Cerebellar nuclear complex (tissue), 1 donor: ENCODE data around the gene FAM107B.

Experiments
- DNase-seq, 2 experiments: peaks; one replicate each; lab custom pipeline; 2025; lab: John Stamatoyannopoulos, UW

Gene FAM107B

DNA sequence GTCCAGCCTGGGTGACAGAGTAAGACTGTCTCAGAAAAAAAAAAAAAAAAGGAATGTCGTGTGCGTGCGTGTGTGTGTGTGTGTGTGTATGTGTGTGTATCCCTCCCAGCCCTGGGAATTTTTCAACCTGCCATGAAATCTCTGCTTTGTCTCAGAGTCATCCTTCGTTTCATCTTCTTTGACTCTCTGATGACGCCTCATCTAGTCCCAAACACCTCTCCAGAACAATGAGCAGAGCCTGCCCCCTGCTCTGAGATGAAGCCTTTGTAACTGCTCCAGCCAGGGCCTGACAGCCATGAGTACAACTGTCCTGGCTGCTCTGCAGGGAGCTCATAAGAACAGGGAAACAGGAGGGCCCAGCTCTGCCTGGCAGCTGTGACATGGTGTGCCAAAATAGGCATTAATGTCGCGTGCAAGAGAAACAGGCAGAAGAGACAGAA, 149.5 kb downstream of the FAM107B start:
- no peak for DNase-seq

DNA sequence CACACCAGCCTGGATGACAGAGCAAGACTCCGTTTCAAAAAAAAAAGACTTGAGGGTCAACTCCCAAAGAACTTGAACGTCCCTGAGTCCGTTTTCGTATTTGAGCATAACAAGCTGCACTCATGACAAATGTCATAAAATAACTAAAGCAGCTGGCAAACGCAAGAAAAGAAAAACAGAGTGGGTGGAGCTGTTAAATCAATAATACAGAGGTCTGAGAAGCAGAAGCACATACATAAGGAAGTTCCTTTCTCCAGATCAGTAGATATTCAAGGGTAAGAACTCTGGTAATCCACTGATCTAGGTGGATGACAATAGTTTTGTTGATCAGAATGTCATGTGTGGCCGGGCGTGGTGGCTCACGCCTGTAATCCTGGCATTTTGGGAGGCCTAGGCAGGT, 150.1 kb downstream of the FAM107B start:
- DNase-seq, result no peak

DNA sequence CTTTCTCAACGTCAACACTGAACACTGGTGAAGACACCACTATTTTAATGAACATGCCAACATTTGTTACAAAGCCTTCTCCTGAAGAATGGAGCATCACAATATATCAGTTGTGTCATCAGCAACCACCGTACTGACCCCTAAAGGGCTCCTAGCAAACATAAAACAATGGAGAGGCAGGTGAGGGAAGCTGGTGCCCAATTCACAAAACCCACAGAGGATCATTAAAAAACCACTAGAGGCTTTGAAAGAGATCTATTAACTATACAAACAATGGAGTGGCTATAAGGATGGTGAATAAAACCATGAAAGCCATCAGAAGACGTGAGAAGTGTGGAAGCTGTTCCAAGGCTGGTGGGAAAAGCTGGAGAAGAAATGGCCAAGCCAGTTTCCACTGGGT, 150.8 kb downstream of the FAM107B start:
- no peak for DNase-seq

DNA sequence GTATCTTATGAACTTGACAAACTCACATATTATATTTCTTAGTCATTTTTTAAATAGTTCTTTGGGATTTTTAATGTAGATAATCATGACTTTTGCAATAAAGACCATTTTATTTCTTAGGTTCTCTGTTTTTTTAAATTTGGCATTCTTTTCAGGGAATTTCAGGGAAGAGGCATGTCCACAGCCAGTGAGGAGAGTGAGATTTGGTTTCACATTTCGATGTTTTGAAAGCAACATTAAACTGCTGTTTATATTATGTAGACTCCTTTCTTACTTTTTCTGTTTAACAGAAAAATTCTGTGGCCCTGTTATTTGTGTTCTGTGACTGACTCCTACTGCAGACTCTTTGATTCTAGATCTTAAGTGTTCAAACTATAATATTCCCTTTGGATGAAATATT, 153.7 kb downstream of the FAM107B start:
- DNase-seq, result no peak

DNA sequence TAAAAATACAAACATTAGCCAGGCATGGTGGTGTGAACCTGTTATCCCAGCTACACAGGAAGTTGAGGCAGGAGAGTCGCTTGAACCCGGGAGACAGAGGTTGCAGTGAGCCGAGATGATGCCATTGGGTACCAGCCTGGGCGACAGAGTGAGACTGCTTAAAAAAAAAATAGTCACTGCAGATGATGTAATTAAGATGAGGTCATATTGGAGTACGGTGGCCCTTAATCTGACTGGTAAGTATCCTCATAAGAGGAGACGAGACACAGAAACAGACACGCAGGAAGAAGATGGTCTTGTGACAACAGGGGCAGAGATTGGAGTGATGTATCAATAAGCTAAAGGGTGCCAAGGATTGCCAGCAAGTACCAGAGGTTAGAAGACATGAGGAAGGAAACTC, 156.0 kb downstream of the FAM107B start:
- DNase-seq, result no peak

DNA sequence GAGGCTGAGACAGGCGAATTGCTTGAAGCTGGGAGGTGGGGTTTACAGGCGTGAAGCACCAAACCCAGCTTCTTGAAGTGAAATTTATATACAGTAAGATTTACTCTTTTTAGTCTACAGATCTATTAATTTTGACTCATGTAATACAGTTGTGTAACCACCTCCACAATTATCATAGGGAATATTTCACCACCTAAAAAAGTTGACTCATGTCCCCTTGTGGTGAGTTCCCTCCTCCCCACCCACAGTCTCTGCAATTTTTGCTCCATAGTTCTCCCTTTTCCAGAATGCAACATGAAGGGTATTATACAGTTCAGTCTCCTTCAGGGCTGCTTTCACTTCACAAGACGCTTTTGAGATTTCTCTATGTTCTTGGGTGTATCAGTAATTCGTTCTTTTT, 156.8 kb downstream of the FAM107B start:
- no peak for DNase-seq

DNA sequence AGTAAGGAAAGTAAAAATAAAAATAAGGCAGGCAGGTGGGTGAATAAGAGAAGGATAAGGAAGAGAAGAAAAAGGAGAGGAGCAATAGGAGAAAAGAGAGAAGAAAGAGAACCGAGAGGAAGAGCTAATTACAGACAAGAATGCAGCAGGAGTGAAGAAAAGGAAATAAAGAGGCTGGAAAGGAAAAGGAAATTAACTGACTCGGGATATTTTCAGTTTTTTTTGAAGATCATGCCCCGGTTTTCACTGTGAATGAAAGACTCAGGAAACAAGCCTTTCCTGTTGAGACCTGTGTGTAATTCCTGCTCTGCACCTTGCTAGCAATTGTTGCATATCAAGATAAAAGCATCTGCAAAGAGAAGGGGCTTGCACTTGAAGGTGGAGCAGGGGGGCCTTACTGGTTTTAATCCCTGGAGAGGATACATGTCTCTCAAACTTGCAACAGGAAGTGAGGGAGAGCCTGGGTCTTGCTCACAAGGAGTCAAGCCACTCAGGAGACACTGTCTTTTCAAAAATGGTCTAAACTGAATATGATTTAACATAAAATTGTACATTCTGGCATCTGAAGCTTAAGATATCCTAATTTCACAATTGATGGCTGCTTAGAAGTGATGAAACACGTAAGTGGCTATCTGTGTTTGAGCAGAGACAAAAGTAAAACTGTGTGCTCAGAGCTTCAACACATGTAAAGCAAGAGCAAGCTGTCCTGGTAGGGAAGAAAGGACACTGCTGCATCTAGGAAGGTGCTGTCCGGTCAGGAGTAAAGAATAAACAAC, 157.6 kb downstream of the FAM107B start:
- DNase-seq, result no peak

DNA sequence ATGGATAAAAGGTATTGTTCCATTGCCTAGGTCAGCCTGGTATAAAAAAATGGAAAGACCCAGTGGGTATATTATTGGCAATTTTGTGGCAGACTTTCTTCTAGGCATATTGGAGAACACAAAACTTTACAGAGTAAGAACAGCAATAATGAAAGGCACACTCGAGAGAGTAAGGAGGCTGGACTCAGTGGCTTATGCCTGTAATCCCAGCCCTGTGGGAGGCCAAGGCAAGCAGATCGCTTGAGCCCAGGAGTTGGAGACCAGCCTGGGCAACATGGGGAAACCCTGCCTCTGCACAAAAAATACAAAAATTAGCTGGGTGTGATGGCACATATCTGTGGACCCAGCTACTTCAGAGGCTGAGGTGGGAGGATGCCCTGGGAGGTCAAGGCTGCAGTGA, 158.2 kb downstream of the FAM107B start:
- DNase-seq, result no peak

DNA sequence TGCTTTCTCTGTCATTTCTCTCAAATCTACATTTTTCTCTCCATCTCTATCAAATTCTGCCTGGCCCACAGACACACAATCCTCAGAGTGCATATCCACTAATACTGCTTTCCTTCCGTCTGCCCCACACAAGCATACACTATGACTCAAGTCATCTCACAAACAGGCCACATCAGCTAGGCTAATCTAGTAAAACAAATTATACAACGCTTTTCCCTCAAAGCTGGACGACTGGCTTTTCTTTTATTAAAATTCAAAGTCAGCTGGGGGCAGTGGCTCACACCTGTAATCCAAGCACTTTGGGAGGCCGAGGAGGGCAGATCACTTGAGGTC, 161.1 kb downstream of the FAM107B start:
- DNase-seq, result no peak

DNA sequence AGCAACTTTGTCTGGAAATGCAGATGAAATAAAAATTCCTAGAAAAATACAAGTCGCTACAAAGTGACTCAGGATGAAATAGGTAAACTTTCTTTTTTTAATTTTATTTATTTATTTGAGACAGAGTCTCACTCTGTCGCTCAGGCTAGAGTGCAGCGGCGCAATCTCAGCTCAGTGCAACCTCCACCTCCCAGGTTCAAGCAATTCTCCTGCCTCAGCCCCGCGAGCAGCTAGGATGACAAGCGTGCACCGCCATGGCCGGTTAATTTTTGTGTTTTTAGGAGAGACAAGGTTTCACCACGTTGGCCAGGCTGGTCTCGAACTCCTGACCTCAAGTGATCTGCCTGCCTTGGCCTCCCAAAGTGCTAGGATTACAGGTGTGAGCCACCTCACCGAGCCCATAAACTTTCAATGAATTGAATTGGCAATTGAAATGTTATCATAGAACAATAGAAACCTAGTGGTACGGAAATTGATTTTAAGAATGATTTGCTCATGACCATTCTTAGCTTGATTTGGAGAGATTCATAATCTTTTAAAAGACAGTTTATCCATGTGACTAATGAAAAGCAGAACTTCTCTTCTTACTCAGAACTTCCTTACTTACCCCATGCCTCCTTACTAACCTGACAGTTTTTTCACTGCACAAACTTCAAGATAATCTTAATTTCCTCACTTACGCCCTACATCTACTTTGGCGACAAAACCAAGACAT, 161.7 kb downstream of the FAM107B start:
- no peak for DNase-seq

DNA sequence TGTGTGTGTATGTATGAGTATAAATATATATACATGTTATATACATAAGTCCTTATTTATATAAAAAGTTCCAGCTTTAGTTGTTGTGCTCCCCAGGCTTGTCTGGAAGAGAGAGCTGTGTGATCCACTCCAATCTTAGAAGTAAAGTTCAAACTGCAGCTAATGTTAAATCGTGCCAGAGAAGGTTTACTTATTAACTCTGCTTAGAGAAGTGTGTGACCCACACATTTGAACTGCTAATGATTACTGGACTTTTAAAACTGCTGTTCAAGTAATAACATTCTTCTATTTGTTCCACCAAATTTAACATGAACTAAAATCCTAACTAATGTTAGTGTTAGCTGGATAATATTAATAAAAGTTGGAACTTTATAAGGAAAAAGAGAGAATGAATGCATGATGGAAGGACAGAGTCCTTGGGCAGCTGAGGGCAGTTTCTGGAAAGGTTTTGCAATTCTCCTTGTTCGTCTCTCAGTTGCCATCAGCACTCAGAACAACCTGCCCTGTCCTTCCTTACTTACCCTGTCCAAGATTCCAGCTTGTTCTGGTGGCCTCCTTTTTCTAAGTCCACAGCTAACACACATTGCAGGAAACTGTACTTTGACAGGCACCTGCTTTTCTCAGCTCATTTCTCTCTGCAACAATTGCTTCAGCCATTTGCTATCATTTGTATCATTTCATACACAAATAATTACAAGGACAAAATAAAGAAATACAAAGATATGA, 162.6 kb downstream of the FAM107B start:
- no peak for DNase-seq

DNA sequence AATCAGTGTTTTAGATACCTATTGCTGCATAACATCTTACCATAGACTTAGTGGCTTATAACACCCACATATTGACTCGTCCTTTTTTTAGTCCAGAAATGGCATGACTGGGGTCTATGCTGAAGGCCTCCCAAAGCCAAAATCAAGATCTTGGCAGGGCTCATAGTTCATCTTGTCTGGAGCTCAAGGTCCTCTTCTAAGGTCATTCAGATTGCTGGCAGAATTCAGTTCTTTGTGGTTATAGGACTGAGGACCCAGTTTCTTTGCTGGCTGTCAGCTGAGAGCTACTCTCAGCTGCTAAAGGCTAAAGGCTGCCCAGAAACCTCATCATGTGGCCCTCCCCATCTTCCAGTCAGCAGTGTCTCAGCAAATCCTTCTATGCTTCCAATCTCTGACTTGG, 165.5 kb downstream of the FAM107B start:
- DNase-seq, result no peak

DNA sequence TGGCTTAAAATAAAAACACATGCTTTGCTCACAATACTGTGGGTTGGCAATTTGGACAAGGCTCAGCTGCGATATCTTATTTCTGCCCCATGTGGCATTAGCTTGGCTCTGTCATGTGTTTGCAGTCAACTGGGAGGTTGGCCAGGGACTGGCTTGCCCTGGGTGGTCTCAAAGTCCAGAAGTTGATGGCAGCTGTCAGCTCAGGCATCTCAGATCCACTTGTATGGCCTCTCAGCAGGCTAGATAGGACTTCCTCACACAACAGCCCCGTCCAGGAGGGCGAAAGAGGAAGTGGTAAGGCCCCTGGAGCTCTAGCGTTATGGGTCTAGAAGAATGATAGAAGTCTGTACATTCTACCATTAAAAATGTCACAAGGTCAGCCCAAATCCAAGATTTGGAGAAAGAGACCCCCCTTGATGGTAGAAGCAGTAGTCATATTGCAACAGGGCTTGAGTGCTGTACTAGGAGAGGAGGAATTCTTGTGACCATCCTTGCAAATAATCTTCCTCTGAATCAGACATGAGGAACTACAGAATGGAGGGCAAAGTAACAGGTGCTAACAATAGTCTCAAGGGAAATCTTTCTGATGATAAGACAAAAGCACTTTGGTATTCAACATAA, 166.2 kb downstream of the FAM107B start:
- DNase-seq, result no peak

DNA sequence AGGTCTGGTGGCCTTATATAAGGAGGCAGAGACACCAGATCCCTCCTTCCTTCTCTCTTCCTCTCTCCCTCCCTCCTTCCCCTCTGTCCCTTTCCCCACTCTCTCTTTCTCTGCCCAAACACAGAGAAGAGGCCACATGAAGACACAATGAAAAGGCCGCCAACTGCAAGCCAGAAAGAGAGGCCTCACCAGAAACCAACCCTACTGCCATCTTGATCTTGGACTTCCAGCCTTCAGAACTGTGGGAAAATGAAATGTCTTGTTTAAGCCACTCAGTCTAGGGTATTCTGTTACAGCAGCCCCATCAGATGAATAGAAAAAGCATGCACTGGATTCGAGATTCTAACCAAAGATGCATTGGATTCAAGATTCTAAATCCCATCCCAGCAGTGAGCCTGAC, 168.1 kb downstream of the FAM107B start:
- DNase-seq, result no peak

DNA sequence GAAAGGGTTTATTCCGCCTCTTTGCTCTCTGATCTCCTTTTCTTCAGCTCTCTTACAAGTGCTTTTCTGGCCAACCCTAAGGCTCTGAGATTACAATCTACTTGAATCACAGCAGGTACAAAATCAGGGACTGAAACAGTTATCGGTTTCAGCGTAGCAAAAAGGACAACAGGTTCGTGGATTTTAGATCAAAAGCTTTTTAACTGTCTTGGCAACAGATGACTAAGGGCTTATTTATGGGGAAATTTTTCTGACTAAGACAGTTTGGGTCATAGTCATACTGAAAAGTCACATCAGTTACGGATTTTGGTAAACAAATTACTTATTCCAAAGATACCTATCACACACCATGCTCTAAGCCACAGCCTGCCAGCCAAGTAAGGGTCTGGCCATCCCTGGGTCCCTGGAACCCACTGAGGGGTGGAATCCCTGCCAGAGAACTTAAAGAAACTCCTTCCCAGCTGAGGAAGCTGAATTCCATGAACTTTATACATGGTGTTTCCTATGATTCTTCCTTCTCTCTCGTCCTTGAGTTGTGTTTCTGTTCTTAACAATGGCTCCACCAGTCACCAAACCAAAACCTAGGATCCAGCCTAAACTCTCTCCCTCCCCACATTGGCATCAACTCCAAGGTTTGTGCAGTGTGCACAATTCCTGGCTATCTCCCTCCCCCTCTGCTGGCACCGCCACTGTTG, 169.3 kb downstream of the FAM107B start:
- DNase-seq, result no peak

DNA sequence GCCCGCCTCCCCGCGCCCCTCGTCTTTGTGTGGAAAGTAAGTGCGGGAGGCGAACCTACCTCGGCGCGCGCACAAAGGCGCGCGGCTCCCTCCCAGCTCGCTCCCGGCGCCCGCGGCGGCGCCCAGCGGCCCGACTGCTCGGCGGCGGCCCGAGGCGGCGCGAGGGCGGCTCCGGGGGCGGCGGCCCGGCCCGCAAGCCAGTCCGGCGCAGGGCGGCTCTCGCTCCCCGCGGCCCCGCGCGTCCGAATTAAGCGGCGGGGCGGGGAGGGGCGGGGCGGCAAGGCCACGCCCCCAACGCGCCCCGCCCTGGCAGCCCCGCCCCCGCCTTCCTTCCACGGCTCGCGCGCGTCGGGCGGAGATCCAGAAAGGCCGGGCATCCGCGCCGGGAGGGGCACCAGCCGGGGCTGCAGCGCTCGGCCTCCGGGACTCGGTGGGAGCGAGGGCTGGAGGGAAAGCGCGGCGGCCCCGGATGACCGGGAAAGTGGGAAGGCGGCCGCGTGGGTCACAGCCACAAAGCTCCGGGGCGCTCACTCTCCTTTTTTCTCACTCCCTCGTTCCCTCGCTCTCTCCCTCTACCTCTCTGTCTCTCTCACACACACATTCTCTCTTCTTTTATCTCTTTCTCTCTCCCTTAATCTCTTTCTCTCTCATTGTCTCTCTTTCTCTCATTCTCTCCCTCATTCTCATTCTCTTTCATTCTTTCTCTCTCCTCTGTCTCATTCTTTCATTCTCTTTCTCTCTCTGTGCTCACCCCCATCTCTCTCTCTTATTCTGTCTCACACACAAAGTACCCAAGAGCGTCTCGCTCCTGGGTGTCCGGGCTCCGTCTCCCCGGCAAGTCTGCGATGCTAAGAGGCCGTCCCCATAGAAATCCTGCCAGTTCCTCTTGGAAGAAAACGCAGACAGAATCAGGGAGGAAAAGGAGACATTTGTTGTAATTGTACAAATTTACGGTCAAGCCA, 170.2 kb downstream of the FAM107B start:
- peak; percentile 3 to 49 for DNase-seq

DNA sequence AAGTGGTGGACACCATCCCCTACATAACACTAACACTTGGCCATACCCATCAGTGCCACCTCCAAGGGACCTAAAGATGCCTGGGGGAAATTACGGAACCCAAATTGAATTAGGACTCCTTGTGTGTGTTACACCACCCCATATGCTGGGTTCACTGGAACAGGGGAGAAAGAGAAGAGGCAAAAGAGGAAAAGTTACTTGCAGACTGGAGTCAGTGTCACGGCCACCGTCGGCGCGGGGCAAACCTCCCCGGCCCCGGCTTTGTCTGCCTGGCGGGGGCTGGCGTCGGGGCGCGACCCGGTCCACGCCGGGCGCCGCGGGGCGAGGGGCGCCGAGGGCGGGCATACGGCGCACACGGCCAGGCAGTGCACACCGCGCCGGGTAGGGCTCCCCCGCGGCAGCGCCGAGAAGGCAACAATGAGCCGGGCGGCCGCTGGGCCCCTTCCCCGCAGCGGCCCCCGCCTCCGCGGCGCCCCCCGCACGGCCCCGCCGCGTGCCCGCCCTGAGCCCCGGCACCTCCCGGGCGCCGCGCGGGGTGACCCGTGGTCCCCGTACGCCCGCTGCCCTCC, 171.1 kb downstream of the FAM107B start:
- no peak for DNase-seq

DNA sequence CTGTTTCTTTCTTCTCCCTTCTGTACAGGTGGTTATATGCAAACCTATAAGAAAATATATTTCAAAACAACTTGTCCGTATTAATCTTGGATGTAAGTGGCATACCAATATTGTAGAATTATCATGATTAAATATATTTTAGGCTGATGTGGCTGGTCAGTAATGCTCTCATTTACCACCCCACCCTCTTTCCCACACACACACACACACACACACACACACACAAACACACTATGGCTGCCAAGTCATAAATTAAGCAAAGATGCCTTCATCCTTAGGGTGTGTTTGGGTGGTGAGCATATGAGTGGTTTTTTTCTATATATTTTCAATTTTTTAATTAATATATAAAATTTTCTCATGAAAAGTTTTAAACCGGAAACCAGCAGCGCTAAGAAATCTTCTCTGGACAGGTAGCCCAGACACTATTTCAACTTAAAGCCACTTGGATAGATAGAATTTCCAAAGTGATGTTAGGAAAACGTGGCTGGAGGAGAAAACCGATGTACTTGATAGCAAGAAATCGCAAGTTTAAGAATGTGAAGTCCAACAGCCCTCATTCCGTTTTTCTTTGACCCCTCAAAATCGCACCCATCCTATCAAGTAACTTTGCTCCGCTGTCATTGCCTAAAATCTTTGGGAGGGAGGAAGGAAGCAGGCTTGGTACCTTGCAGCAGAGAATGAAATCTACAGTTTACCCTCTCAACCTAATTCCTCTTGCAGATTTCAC, 171.7 kb downstream of the FAM107B start:
- DNase-seq, result no peak

DNA sequence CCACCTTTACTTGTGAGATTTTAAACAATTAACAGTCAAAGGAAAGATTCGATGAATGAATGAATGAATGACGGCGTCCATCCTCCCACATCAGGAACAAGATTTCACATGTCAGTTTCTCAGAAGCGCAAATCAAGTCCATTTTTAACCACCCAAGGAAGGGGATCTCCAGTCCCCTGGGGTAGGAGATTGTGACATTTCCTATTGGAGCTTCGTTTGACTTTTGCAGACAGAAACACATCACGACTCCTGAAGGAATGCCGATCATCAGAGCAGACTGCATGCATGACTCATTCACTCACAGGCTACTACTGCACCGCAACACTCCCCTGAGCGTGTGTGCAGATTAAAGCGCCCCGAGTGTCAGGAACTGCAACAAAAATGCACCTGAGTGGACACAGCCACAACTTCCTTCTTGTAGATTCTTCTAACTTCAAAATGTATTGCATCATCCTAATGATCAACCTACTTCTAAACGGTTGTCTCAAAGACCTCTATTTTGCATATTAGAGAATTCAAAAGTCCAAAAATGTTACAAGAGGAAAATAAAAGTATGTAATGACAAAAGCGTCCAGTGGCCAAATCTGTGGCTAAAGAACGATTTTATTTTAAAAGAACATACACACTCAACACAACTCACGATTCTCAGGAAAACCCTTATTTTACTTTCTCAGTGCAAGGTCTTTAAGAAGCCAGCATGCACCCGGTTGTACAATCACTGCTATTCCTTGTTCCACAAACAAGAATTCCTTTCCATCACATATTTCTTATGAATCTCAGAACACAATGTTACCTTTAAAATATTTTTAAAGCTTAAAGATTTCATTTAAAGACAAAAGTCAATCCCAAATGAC, 172.6 kb downstream of the FAM107B start:
- no peak for DNase-seq
